GM21619 (cell line): ENCODE results near the gene SYCP2L.

Experiments
- ATAC-seq: cut with Tn5 transposase; IDR thresholded peaks from one replicate; pipeline ENCODE4 v1.9.1; 2021; ENCODE audit not compliant: unreplicated experiment

The SYCP2L gene

DNA sequence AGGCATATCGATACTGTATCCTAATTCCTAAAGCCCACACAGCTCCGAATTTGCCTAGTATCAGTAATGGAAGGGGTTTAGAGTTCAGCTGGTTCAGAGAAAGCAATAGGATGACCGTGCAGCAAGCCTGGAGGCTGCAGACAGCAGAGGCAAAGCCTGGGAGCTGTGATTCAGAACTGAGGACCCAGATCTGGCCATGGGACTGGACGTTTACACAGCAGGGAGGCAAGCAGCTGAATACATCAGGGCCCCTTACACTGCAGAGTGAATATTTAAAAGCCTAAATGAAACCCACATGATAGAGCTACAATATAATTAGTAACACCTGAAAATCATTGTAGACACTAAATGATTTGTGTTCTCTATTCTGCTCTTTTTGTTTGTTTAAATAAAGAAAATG is 119.2 kb downstream of the SYCP2L start:
- ATAC-seq = no peak

- no peak for ATAC-seq
These were observed 121.1 kb downstream of the SYCP2L start for GRCh38 chr6:11007715-11008608.

GRCh38 chr6:11008821-11009220 is 122.0 kb downstream of the SYCP2L start:
- ATAC-seq = no peak

GRCh38 chr6:11009353-11009752 is 122.5 kb downstream of the SYCP2L start:
- peak; percentile 73 for ATAC-seq

DNA sequence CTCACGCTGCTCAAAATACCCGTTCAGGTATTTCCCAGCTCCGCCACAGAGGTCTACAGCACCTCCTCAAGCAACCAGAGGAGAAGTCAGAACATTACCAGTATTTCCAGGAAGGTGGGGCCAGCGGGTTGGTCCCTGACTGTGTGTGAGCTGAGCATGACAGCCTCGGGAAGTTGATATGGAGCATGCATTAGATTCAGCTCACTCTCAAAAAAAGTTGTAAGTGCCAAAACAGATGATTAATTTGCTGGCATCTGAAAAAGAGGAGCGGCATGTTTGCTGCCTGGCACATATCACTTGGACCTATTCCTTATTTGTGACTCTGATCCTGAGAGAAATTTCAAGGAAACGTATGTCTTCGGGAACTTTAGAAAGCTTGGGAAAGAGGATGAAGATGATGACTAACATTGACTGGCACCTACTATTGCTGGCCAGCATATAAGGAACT is 125.0 kb downstream of the SYCP2L start:
- no peak for ATAC-seq

DNA sequence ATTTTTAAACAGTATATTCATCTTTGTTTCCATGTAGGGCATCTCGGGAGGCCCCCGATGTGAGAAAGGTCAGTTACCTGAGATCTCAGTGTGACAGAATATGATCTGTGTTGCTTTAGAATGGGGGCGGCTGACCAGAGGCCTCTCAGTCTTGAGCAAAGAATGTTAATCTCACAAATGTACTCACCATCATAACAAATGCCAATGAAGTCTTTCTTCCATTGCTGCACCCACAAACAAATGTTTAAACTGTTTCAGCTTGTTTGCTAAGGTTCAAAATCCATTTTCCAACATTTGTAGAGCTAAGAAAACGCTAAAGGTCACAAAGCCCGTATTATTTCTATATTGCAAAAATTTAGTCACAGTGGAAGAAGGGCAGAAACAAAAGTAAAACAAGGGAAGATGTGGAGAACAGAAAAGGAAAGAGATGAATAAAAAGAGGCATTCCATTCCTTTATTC is 125.5 kb downstream of the SYCP2L start:
- ATAC-seq = no peak

GRCh38 chr6:11012976-11013720 is 126.3 kb downstream of the SYCP2L start:
- no peak for ATAC-seq

GRCh38 chr6:11013721-11014070 is 126.8 kb downstream of the SYCP2L start:
- no peak for ATAC-seq

- ATAC-seq = no peak
These were observed 128.2 kb downstream of the SYCP2L start for GRCh38 chr6:11015102-11015501.

DNA sequence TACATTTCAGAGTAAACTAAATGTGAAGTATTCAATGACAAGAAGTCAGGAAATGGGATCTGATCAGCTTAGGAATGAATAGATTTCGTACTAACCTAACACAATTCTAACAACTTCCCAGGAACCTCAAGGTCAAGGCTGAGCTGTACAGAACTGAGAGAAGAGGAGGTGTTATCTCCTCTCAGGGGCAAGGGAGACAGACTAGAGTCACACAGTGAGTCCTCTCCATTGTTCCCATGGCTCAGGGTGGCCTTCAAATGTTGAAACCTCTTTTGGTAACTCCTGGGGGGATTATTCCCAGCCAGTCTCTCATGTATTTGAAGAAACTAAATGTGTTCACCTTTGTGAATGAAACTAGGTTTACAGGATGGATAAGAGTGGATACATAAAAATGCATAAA is 129.6 kb downstream of the SYCP2L start:
- ATAC-seq = no peak

DNA sequence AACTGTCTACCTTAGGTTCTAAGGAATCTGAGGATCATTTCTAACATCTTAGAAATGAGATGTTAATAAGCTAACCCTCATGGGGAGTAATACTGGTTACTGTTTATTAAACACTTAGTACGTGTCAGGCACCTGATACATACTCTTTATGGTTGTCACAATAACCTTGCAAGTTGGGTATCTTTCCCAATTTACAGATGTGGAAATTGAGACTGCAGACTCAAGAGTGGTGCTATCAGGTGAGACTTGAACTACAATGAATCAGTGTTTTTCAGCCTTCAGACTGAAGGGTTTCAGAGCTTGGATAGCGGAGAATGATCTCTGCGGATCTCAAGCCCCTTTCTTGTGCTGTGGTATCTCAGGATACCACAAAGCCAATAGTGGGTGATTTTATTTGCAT is 130.2 kb downstream of the SYCP2L start:
- ATAC-seq = no peak

DNA sequence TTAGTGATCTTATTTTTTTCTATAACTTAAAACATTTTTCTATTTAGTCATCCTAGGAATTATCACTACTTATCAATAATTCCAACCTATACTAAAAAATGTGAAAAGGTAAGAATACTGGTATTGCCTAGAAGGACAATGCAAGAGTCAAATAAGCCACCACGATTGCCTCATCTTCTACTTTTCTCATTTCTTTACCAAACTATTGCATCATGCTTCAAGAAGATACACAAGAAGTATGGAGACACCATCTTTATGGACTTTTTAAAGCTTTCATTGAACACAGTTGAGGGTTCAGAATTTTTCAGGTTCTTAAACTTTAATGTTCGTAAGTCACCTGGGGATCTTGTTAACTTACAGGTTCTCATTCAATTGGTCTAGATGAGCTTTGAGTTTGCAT is 131.4 kb downstream of the SYCP2L start:
- no peak for ATAC-seq

- ATAC-seq = no peak
These were observed 134.2 kb downstream of the SYCP2L start for GRCh38 chr6:11021003-11021402.

DNA sequence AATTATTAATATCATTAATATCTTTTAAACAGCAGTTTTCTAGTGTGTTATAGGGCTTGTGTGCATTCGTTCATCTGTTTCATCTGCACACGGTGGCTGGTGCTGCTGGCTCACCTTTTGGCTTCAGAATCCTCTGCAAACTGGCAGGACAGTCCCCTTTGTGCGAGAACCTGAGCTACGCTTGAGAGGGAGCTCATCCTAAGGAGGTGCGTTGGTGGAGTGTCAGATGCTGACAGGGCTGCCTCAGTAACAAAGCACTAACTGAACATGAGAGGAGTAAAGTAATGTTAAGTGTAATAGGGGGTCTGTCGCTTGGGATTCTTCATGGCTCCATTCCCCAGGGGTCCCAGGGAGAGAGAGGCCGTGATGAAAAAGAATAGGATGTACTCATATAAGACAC is 134.9 kb downstream of the SYCP2L start:
- ATAC-seq = no peak

DNA sequence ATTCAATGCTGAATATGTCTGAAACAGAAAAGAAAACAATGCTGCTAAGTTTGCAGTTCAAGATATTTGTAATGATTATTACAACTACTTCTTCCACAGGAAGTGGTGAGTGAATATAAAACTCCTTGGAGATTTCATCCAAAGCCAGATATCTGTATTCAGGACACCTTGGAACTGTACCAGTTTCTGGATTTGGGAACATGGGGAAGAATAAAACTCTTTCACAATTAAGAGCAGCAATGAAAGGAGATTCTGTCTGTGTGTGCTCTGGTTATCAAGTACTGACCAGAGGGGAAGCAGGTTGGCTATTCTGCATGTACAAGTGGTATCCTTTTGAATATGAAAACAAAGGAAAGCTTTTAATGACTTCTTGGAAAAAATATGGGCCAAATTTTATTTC is 136.2 kb downstream of the SYCP2L start:
- ATAC-seq = no peak
